Superior temporal gyrus (tissue), 1 donor: Measurements from ENCODE around the gene NCBP3.

ENCODE experiments used
- DNase-seq: peaks from one replicate; pipeline ENCODE4 v3.0.0-alpha.2; 2016; ENCODE audit errors: extremely low spot score

The NCBP3 gene

DNA sequence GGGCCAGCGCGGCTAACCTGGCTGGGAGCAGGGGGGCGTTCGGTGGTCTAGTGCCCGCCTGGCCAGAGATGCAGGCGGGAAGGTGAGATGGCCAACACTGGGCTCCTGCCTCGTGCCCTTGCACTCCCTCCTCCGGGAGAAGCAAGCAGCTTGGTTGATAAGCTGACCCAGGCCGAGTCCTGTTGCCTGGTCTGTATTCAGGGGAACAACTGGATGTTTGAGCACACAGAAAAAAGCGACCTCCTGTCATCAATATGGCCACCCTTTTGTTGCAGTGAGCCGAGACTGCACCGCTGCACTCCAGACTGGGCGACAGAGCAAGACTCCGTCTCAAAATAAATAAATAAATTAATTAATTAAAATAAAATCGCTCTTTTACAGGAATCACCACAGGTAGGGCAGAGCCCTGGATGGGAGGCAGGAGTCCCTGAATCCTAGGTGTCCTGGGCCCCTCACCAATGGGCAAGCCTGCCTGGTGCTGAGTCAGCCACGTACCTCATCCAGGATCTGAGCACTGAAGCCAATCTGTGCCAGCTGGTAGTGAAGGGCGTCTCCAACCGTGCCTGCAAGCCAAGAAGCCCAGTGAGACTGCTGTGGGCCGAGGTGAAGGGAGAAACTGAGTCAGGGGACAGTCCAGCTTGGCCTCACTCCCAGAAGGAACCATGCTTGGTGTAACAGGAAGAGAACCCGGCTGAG, 90.6 kb downstream of the NCBP3 start:
- DNase-seq: no peak

DNA sequence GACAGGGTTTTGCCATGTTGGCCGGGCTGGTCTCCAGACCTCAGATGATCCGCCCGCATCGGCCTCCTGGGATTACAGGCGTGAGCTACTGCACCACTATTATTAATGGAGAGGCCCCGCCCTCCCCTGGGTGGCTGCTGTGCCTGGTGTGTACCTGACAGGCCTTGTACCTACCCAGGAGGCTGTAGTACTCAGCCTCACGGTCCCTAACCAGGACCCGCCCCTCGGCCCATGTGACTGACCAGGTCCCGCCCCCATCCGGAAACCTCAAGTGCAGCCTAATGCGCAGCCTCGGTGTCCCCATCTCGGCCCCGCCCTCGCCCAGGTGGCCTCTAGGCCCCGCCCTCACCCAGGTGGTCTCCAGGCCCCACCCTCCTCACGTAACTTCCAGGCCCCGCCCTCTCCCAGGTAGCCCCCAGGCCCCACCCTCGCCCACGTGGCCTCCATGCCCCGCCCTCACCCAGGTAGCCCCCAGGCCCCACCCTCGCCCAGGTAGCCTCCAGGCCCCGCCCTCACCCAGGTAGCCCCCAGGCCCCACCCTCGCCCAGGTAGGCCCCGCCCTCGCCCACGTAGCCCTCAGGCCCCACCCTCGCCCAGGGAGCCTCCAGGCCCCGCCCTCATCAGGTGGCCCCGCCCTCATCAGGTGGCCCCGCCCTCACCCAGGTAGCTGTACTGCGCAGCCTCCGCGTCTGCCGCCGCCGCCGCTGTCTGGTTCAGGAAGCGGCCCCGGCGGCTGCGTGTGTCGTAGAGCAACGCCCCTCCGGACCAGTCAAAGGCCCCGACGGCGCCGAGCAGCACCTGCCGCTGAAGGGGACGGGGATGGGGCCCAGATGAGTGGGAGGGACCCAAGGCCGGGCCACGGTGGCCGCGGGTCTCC, 91.3 kb downstream of the NCBP3 start:
- no peak for DNase-seq

DNA sequence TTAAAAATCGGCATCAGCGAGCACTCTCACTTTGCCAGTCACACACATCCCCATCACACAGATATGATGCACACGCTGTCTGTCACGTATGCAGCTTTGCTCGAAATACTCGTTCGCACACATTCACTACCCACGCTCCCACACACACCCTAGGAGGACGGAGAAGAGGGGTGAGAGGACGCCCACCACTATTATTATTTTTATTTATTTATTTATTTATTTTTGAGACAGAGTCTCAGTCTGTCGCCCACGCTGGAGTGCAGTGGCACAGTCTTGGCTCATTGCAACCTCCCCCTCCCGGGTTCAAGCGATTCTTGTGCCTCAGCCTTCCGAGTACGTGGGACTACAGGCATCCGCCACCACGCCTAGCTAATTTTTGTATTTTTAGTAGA, 92.0 kb downstream of the NCBP3 start:
- no peak for DNase-seq

DNA sequence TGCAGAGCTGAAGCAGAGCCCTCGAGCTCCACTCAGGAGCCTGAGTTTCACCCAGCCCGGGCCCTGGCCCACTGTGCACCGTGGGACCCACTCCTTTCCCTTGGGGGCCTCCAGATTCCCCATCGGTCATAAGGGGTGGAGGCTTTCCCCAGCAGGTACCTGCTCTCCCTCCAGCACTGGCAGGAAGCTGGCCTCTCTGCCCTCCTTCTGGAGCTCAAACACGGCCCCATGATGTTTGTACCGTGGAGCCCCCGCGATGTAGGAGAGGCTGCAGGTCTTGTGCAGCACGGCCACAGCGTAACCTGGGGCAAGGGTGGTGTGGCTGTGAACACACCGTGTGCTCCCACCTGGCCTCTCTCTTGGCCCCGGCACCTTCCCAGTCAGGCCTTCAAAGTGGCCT, 92.4 kb downstream of the NCBP3 start:
- no peak for DNase-seq
